Measurements from ENCODE around the gene GSE1. TPM values are rescaled to one million over a fixed set of nuclear protein-coding genes. Genes with fewer than 3 reads are reported as not detected.

Gene GSE1
- total RNA-seq, 4 donors from 2014 or later: 45.1 to 89.3 (median 71.3) TPM

DNA sequence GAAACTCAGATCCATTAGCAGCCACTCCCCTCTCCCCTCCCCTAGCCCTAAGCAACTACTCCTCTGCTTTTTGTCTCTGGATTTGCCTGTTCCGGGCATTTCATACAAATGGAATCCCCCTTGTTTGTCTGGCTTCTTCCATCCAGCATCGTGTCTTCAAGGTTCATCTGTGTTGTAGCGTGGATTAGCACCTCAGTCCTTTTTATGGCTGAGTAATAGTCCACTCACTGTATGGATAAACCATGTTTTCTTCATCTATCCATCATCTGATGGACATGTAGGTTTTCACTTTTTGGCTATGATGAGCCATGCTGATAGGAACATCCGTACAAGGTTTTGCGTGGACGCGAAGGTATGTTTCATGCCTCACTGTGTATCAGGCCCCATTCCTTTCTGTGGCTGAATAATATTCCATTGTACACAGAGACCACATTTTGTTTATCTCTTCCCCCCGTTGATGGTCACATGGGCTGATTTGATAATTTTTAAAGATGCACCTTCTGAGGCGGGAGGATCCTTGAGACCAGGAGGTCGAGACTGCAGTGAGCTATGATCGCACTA lies 8.9 kb upstream of the GSE1 start:
- peaks cover 7 to 18% of the 10 kb centered on the region in 2 donors for H3K4me1 ChIP-seq

DNA sequence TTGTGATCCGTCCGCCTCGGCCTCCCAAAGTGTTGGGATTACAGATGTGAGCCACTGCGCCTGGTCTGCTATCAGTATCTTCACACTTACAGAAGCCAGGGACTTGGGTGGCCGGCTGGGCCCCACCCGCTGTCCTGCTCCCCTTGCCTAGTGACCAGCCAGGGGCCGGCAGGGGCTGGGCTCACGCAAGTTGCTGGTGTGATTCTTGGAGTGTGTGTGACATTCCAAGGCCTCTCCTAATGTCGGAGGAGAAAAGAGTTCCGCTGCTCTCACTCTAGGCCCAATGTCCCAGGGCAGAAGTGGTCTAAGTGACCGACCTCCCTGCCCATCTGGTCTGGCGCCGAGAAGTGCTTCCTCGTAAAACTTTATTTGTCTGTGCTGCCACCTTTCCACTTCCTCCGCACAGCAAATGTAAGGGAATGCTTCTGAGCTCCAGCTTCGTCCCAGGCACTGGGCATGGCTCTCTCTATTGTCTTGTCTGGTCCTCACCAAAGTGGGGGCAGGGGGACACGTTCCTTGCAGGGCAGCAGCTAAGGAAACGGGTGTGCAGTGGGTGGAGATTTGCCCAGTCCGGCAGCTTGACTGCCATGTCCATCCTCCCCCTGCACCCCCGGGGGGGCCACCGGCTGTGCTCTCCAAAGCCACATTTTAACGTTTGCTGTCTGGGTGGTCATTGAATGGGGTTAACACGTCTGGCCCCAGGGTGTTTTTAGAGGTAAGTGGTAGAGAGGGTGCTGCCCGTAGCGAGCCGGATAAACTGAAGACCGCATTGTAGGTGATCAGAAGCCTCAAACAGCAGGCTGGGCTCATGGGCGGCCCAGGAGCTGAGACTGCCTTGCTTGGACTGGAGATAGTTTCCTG lies 7.8 kb upstream of the GSE1 start:
- peaks cover 13 to 15% of the 10 kb centered on the region in 2 donors for H3K4me1 ChIP-seq

More for the DNA sequence above, 8.9 kb upstream of the GSE1 start:
- DNase-seq (no peak), ATAC-seq (no peak)
- in situ Hi-C loops (cut with MboI; ENCODE audit: low sequenced_read_pairs in 4 of 4): loop anchor here in 3 of 4 donors (10.0 kb wide), 1 partner anchor 189 kb away; no protein-coding TSS in a partner anchor
- TF ChIP-seq CTCF (IDR thresholded peaks at IDR 0.05 in 4 of 5, conservative IDR thresholded peaks at IDR 0.05 in 1 of 5) (no peak), POLR2A (IDR thresholded peaks at IDR 0.05) (no peak)
- H3K4me3 ChIP-seq: no peak overlapping the region
- intact Hi-C loops (cut with DNase I; ENCODE audit: low total_unique reads): no loop called here
- no peaks in the 10 kb centered on the region for H3K9me3 ChIP-seq
- no peak overlapping the region for H3K27ac ChIP-seq
- H3K27me3 ChIP-seq: no peaks in the 10 kb centered on the region
- no peaks in the 10 kb centered on the region for H3K36me3 ChIP-seq

DNA sequence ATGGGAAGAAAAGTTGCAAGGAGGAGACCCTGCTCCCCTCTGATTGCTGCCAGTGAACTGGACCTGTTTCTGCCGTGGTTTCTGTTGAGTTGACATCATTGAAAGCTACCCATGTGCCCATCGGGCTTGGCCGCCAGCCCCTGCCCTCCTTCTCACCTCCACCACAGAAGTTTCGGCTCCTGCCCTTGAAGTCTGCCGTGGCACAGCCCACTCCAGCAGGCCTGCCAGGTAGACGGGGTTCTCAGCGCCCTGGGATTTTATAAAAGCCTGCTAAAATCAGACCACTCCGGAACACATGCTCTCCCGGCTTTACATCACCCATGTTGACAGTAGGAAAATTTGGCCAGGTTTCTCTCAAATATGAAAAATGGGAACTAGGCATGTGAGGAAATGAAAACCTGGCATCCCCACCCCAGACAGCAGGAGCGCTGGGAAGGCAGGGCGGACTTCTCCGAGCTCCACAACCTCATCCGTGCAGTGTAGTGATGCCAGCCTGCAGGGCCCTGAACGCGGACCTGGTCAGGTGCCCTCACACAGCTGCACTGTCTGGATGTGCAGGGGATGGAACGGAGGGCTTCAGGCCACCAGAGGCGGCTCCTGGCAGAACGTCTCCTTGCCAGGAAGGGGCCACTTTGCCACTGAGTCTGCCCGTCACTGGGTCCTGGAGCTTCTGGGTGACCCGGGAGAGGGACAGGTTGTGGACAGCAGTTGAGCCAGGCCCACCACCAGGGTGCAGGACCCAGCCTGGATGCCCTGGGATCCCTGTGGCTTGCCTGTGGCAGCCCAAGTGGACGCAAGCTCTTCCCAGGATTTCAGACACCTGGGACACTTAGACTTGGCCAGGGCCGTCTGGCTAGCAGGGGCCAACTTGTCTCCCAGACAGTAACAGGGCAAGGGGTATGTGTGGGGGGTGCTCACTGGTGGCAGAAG lies 6.9 kb upstream of the GSE1 start:
- H3K9me3 ChIP-seq: no peaks in the 10 kb centered on the region
- H3K36me3 ChIP-seq: no peaks in the 10 kb centered on the region
- peaks cover 20% of the 10 kb centered on the region in 2 donors for H3K4me1 ChIP-seq
- ATAC-seq: no peak
- no peak overlapping the region for H3K27ac ChIP-seq
- intact Hi-C loops (cut with DNase I; ENCODE audit: low total_unique reads): no loop called here
- TF ChIP-seq CTCF (IDR thresholded peaks at IDR 0.05 in 4 of 5, conservative IDR thresholded peaks at IDR 0.05 in 1 of 5): no peak
- no peak for TF ChIP-seq POLR2A (IDR thresholded peaks at IDR 0.05)
- in situ Hi-C loops (cut with MboI; ENCODE audit: low sequenced_read_pairs in 4 of 4): loop anchor here (5.0 to 10.0 kb wide), 3 partner anchors 54 to 191 kb away; no protein-coding TSS in a partner anchor
- no peaks in the 10 kb centered on the region for H3K27me3 ChIP-seq
- no peak for DNase-seq
- no peak overlapping the region for H3K4me3 ChIP-seq

More for the DNA sequence above, 7.8 kb upstream of the GSE1 start:
- H3K9me3 ChIP-seq: no peaks in the 10 kb centered on the region
- in situ Hi-C loops (cut with MboI; ENCODE audit: low sequenced_read_pairs in 4 of 4) (loop anchor here (5.0 to 10.0 kb wide), 3 partner anchors 53 to 190 kb away; no protein-coding TSS in a partner anchor), intact Hi-C loops (cut with DNase I; ENCODE audit: low total_unique reads) (no loop called here)
- ATAC-seq (no peak), DNase-seq (no peak)
- TF ChIP-seq CTCF (IDR thresholded peaks at IDR 0.05 in 4 of 5, conservative IDR thresholded peaks at IDR 0.05 in 1 of 5): no peak
- TF ChIP-seq POLR2A (IDR thresholded peaks at IDR 0.05): no peak
- no peak overlapping the region for H3K4me3 ChIP-seq
- no peak overlapping the region for H3K27ac ChIP-seq
- no peaks in the 10 kb centered on the region for H3K36me3 ChIP-seq
- H3K27me3 ChIP-seq: no peaks in the 10 kb centered on the region

- no peak overlapping the region for H3K27ac ChIP-seq
- H3K36me3 ChIP-seq: no peaks in the 10 kb centered on the region
- TF ChIP-seq POLR2A (IDR thresholded peaks at IDR 0.05): no peak
- no peak for TF ChIP-seq CTCF (IDR thresholded peaks at IDR 0.05 in 4 of 5, conservative IDR thresholded peaks at IDR 0.05 in 1 of 5)
- no peak for DNase-seq
- no peak overlapping the region for H3K4me3 ChIP-seq
- in situ Hi-C loops (cut with MboI; ENCODE audit: low sequenced_read_pairs in 4 of 4): loop anchor here (5.0 to 10.0 kb wide), 3 partner anchors 55 to 192 kb away; no protein-coding TSS in a partner anchor
- no peak for ATAC-seq
- H3K27me3 ChIP-seq: no peaks in the 10 kb centered on the region
- H3K9me3 ChIP-seq: no peaks in the 10 kb centered on the region
- intact Hi-C loops (cut with DNase I; ENCODE audit: low total_unique reads): no loop called here
- H3K4me1 ChIP-seq: peaks cover 20% of the 10 kb centered on the region in 2 donors
These were observed 6.2 kb upstream of the GSE1 start for GRCh38 chr16:85606904-85607303.

All from gastrocnemius medialis (tissue), 4 donors.